PC-9 (cell line): Measurements from ENCODE around the gene COL4A6.

ENCODE experiments used
- EZH2 ChIP-seq: fragments of 200-600 bp; sonication (generic); IDR thresholded peaks from 2 replicates; pipeline ENCODE4 v1.8.0; 2017; ENCODE audit warnings: antibody characterized with exemption, low read depth
- TF ChIP-seq, protein P1 (sequence below): fragments of 200-600 bp; sonication (generic); conservative IDR thresholded peaks from 2 replicates; pipeline ENCODE4 v1.6.1; 2017; ENCODE audit warnings: mixed run types, antibody characterized with exemption, mild to moderate bottlenecking, moderate library complexity

DNA sequence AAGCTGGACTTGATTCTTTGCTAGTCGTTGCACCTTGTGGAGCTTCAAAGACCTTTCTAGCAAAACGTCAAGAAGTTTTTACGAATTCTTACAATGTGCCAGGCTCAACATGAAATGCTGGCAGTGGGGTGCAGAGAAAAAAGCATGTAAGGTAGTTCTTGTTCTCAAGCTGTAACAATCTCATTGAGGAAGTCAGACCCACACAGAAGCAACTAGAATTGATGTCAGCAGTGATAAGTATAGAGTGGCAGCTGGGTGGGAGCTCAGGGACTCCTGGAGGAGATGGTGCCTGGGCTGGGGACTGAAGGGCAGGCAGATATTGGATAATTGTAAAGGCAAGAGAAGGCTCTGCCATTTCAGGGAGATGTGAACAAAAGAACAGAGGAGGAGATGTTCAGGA, 264.3 kb downstream of the COL4A6 start:
- TF ChIP-seq, protein P1, sequence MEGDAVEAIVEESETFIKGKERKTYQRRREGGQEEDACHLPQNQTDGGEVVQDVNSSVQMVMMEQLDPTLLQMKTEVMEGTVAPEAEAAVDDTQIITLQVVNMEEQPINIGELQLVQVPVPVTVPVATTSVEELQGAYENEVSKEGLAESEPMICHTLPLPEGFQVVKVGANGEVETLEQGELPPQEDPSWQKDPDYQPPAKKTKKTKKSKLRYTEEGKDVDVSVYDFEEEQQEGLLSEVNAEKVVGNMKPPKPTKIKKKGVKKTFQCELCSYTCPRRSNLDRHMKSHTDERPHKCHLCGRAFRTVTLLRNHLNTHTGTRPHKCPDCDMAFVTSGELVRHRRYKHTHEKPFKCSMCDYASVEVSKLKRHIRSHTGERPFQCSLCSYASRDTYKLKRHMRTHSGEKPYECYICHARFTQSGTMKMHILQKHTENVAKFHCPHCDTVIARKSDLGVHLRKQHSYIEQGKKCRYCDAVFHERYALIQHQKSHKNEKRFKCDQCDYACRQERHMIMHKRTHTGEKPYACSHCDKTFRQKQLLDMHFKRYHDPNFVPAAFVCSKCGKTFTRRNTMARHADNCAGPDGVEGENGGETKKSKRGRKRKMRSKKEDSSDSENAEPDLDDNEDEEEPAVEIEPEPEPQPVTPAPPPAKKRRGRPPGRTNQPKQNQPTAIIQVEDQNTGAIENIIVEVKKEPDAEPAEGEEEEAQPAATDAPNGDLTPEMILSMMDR: no peak
- no peak for TF ChIP-seq EZH2
